GM18867 (cell line): Measurements from ENCODE around the gene SPEN.

Experiments
- ATAC-seq: cut with Tn5 transposase; IDR thresholded peaks from one replicate; pipeline ENCODE4 v1.9.1; 2021; ENCODE audit warnings: mild to moderate bottlenecking, moderate library complexity; ENCODE audit not compliant: unreplicated experiment

SPEN gene

GRCh38 chr1:15959424-15959823, 111.9 kb downstream of the SPEN start:
- no peak for ATAC-seq

- ATAC-seq: no peak
Measured at GRCh38 chr1:15959827-15960446, 112.4 kb downstream of the SPEN start.

- ATAC-seq: no peak
Measured at GRCh38 chr1:15960808-15961207, 113.3 kb downstream of the SPEN start.

DNA sequence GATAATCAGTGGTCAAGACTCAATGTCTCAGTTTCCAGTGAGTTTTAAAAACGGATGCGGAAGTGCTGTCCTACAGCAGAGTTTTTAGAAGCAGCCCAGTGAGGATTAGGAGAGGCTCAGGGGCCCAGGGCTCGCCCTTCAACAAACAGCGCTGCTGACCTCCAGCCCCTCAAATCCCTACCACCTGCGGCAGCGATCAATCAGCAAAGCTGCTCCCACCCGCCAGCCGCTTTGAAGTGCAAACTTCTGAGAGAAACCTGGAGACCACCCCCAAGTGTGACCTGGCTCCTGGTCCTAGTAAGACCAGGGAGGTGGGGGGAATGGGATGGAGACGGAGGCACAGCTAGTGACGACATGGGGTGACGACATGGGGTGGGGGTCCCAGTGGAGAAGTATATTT, 114.0 kb downstream of the SPEN start:
- no peak for ATAC-seq

DNA sequence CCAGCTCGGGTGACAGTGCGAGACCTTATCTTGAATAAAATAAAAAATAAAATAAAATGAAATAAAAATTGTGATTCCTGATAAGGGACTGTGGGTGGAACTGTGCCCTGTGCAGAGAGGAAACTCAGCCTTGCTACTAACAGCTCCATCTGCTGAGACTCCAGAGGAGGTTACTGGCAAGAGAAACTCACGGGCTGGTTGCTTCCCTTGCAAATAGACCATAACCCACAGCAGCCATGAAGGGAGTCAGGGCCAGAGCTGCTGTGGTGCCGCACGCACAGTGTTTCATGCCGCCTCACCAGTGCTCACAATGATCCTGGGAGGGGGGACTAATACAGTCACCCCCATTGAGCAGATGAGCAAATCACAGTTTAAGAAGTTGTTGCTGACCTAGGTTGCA, 114.7 kb downstream of the SPEN start:
- ATAC-seq: no peak

DNA sequence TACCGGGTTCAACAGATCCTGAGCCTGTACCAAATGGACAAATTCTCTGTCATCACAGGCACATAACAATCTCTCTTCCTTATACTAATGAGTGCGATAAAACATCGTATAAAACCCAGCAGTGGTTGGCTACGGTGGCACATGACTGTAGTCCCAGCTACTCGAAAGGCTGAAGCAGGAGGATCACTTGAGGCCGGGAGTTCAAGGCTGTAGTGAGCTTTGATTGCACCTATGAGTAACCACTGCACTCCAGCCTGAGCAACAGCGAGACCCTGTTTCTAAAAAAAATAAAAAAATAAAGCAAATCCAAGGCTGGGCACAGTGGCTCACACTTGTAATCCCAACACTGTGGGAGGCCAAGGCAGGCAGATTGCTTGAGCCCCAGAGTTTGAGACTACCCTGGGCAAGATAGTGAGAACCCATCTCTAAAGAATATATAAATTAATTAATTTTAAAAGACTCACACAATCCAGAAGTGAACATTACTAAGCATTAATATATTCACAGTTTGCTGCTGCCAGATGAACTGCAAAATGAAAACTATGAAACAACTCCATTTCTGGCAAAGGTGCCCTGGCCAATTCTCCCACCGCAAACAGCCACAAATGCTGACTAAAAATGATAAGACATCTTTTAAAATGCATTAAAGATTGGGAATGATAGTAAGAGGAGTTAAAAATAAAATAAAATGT, 115.3 kb downstream of the SPEN start:
- ATAC-seq: no peak

DNA sequence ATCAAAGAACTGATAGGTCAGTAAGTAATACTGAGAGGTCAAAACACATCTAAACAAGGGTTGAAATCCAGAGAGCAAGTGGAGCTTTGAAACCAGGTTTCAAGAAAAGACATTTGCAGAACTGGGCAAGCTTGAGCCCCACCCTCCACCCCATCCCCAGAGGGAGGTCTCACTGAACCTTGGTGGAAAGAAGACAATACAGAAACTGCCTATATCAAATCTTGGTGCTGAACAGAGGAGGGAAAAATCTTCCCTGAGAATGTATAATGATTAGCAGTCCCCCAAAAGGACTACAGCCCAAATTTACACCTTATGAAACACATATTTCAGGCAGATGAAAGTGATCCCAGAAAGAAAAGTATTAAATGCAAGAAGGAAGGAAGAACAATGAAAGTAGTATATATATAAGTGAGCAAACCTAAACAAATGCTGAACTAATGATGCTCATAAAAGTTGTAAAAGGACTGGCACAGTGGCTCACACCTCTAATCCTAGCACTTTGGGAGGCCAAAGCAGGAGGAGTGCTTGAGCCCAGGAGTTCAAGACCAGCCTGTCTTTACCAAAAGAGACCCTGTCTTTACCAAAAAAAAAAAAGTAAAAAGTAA, 116.0 kb downstream of the SPEN start:
- ATAC-seq: no peak

DNA sequence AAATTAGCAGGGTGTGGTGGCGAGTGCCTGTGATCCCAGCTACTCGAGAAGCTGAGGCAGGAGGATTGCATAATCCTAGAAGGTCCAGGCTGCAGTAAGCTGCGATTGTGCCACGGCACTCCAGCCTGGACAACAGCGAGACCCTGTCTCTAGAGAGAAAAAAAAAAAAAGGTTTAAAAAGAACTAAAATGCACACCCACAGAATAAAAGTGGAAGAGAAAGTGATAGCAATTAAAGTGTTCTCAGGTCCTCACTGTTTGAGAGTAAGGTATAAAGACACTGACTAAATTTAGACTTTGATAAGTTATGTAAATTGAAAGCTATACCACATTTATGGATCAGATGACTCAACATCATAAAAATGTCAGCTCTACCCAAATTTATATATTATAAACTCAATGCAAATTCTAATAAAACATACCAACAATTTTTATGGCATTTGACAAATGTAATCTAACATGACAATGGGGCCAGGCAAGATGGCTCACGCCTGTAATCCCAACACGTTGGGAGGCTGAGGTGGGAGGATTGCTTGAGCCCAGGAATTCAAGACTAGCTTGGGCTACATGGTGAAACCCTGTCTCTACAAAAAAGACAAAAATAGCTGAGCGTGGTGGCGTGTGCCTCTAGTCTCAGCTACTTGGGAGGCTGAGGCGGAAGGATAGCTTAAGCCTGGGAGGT, 116.6 kb downstream of the SPEN start:
- ATAC-seq: peak; percentile 29

GRCh38 chr1:15965228-15965767, 117.8 kb downstream of the SPEN start:
- peak; percentile 25 for ATAC-seq

GRCh38 chr1:15966081-15966955, 118.8 kb downstream of the SPEN start:
- peak; percentile 64 for ATAC-seq

DNA sequence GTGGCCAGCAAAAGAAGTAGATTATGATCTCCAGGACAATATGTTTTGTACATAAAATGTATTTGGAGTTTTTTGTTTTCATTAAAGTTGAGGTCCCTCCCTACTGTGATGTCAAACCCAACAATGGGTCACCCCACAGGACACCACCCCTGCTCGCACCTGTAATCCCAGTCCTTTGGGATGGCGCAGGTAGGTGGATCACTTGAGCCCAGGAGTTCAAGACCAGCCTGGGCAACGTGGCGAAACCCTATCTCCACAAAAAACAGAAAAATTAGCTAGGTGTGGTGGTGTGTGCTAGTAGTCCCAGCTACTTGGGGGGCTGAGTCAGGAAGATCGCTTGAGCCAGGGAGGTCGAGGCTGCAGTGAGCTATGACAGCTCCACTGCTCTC, 119.4 kb downstream of the SPEN start:
- ATAC-seq: no peak

GRCh38 chr1:15968172-15968571, 120.7 kb downstream of the SPEN start:
- no peak for ATAC-seq

DNA sequence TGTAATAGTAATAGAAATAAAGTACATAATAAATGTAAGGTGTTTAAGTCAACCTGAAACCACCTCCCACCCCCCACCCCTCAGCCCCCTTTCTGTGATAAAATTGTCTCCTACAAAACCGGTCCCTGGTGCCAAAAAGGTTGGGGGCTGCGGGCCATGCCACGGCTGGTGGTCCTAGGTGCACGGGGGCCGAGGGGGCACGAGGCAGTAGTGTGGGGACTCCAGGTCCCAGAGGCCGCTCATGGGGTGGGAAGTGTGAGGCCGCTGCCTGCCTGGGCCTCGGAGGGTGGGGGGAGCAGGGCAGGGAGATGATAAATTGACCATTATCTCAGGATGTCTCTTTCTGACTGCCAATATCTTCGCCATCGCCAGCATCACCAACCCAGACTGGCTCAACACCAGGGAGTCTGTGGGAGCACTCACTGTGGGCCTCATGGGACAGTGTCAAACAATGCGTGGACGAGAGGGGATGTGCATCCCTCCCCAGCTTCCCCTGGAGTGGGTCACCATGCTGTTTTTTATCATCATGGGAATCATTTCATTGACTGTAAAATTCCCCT, 121.9 kb downstream of the SPEN start:
- no peak for ATAC-seq

DNA sequence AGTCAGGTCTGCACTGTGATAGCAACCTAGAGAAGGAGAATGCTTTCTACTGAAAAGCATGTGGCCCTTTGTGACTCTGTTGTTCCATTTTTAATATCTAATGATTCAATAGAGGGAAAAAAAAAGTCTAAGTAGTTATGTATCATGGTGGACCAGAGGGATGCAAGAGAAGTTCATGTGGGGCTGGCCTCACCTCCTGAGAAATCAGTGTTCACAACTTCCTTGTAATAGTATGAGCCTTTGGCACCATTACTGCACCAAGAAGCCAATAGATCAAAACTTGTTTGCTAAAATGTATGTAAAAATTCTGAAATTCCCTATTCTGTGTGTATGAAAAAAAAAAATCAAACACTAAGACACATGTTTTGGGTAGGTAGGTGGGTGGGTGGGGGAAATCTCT, 123.4 kb downstream of the SPEN start:
- ATAC-seq: no peak

DNA sequence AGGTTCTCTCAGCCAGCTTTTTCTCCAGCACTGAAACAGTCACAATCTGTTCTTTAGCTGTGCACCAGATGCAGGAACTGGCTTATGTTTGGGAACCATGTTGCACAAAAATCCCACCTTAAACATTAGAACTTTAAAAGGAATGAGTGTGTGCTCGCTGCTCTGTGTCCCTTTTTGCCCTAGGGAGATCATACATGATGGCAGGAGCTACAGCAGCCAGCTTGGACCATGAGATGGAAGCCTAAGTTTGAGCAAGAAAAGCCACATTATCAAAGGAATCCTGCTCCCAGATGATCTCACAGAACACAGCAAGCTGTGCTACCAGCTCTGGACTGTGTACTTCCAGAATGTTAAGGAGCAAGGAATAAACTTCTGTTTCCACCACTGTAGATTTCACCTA, 124.9 kb downstream of the SPEN start:
- no peak for ATAC-seq

DNA sequence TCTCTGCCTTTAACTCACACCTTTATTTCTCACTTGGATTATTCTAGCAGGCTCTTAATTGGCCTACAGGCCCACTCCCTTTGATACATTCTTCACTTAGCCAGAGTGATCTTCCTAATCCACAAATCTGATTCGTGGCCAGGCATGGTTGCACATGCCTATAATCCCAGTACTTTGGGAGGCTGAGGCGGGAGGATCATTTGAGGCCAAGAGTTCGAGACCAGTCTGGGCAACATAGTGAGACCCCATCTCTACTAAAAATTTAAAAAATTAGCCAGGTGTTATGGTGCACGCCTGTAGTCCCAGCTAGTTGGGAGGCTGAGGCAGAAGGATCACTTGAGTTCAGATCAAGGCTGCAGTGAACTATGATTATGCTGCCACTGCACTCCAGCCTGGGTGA, 126.3 kb downstream of the SPEN start:
- no peak for ATAC-seq

GRCh38 chr1:15974855-15975254, 127.3 kb downstream of the SPEN start:
- ATAC-seq: peak; percentile 34

DNA sequence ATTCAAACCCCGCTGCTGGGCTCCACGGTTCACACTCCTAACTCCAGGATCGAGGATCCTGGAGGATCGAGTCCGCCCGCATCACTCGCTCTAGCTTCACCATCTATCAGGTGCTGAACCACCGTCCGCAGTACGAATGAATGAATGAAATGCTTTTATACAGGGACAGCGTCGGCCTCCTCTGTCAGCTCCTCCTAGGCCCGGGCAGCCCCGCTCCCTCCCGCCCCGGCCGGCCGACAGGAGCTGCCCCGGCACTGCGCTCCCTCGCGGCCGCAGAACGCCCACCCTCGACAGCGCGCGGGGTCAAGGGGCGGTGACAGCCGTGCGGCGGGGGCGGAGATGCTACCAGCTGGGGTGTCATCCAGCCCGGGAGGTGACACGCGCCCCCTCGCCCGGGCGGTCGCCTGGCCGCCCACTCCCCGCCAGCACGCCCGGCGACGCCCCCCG, 127.9 kb downstream of the SPEN start:
- peak; percentile 57 for ATAC-seq

DNA sequence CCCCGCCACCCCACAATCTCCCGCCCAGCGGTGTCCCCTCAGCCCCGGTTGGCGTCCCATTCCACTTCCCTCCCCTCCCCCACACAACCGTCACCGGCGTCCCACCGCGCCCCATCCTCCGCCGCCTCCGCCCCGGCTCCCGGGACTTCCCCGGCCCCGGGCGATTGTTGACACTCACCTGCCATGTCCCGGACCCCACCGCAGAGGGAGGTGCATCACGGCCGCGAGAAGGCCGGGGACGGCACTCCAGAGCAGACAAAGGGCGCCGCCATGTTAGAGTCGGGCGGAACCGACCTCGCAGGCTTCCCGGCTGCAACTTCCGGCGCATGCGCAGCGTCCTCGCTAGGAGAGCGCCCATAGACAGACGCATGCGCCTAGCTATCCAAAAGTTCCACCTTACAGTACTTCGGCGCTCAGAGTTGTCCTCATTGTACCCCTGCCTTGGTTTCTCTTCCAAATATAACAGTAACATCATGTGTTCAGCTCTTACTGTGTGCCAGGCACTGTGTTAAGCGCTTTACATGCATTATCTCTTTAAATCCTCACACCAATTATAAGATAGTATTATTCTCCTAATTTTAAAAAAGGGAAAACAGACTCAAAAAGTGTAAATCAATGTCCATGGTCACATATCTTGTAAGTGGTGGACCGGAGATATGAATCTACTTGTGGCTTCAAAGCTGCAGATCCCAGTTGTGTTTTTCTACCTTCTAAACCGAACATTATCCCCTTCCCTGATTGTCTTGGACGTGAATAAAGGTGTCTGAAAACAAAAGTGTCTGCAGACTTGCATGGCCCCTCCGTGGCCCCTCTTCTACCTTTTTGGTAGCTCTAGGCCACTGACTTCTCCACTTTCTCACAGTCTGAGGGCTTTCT, 128.5 kb downstream of the SPEN start, which contains the start of gene ZBTB17:
ZBTB17 (minus strand) TSS at position 297 of the 876 bp plus-strand sequence. CDS start 27,606 bp downstream, outside the sequence.
- ATAC-seq: peak; percentile 76
